NOMO-1 (cell line): ENCODE results near the gene SHC3.

ENCODE experiments used
- DNase-seq, 2 experiments: peaks; one replicate each; lab custom pipeline; 2025; ENCODE audit not compliant: unreplicated experiment in 2 of 2; lab: John Stamatoyannopoulos, UW

The SHC3 gene

DNA sequence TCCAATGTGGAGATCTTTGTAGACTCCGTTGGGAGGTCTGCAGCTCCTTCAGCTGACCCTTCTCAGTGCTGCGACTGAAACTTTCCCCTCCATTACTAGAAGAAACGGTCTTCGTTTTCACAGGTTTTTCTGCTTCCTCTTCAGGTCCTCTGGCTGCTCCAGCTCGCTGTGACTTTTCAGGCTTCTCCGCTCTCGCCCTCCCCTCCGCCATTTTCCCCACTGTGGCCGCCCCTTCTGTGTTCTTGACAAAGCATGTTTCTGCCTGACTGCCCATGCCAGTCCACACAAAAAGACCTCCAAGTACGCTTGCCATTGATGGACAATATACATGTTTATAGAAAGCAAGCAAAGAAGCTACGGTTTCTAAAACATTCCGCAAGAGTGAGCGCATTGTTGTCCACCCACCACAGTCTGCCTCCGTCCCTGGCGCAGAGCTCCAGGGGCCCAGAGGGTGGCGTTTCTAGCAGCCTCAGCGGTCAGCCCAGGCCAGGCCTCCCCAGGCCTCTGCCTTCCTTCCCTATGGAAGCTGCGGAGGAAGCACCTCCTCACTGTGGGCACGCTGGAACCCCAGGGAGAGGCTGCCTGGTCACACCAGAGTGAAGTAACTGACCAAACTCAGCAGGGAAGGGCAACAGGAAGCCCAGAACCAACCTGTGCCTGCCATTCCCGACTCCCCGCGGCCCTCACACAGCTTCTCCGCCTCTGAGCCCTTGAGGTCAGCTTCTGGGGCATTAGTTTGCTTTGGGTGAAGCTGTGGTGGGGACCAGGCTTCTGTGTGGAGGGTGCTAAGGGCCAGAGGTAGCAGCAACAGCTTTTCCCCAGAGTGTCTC, 207.3 kb downstream of the SHC3 start:
- no peak for DNase-seq

- DNase-seq: no peak
Observed at GRCh38 chr9:88969646-88970373, 208.8 kb downstream of the SHC3 start.

DNA sequence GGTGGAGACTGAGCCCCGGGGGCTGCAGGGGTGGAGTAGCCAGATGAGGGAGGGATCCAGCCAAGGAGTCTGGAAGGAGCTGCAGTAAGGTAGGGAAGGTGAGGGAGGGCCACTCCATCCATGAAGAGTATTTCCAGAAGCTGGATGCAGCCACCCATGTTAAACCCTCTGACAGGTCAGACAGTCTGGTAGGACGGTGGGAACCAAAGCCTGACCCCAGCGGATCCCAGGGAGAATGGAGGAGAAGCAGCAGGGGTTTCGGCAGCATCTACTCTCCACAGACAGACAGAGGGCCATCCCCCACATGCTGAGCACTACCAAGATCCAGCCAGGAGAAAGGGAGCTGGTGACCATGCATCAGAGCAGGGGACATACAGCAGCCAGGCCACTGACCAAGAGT, 209.8 kb downstream of the SHC3 start:
- no peak for DNase-seq

GRCh38 chr9:88966894-88967676, 211.5 kb downstream of the SHC3 start:
- DNase-seq: no peak

DNA sequence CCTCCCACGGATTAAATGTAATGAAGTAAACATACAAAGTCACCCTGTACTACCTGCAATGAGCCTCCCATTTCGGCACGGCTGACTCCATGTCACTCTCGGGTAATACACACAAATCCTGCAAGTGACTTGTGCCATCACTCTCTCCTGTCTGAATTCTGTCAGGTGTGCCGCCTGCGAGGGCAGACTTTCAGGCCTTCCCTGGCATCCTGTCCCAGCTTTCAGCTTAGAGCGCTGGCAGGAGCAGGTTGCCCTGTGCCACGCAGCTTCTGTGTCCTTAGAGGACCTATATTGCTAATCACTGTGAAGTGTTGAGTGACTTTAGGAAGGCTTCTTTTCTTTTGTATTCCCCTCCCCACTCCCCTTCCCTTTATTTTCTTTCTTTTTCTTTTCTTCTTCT, 213.1 kb downstream of the SHC3 start:
- no peak for DNase-seq

DNA sequence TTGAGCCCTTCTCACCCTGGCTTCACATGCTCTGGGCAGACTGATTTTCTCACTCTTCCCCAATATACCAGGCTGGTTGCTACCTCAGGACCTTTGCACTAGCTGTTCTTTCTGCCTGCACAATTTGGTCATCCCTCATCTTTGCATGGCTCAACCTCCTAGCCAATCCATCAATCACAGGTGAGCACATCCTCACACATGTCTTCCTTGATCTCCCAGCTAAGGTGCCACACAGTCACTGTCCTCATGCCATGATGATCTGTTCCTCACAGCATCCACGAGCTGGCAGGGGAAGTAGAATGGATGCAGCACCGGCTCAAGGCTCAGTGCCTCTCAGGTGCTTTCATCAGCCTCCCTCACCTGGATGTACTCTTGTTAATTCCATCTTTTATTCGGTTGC, 218.0 kb downstream of the SHC3 start:
- no peak for DNase-seq

- no peak for DNase-seq
Observed at GRCh38 chr9:88959727-88960469, 218.7 kb downstream of the SHC3 start.

GRCh38 chr9:88957526-88957925, 221.1 kb downstream of the SHC3 start:
- no peak for DNase-seq
